IPS-18c (cell line): Measurements from ENCODE around the gene ADRA1B.

Experiments used
- H3K4me3 ChIP-seq: 2 replicates; pipeline ENCODE4 v1.7.0; 2013; ENCODE audit warnings: low read depth, mild to moderate bottlenecking, low read length, moderate library complexity; ENCODE audit not compliant: insufficient read depth
- H3K9me3 ChIP-seq: one replicate; pipeline ENCODE4 v1.6.1; 2013; ENCODE audit warnings: mild to moderate bottlenecking, low read length, moderate library complexity; ENCODE audit not compliant: control insufficient read depth, insufficient read depth

Gene ADRA1B

GRCh38 chr5:159912033-159912800 lies 4.1 kb upstream of the ADRA1B start:
- no peak overlapping the region for H3K4me3 ChIP-seq
- peaks cover 2% of the 10 kb centered on the region for H3K9me3 ChIP-seq

- peaks cover 2% of the 10 kb centered on the region for H3K9me3 ChIP-seq
- H3K4me3 ChIP-seq = no peak overlapping the region
Measured at GRCh38 chr5:159913048-159913447, 3.2 kb upstream of the ADRA1B start.

GRCh38 chr5:159913501-159913900 lies 2.8 kb upstream of the ADRA1B start:
- H3K4me3 ChIP-seq = no peak overlapping the region
- H3K9me3 ChIP-seq = peaks cover 2% of the 10 kb centered on the region

GRCh38 chr5:159916841-159917761 lies 819 bp downstream of the ADRA1B start:
- Histone ChIP-seq H3K9me3 (no peaks in the 10 kb centered on the region), H3K4me3 (peak overlapping the region; percentile 44; the same call in 1 of the 2 replicates)

- Histone ChIP-seq H3K9me3 (no peaks in the 10 kb centered on the region), H3K4me3 (no peak overlapping the region)
Measured at GRCh38 chr5:159917994-159918393, 1.7 kb downstream of the ADRA1B start.

- Histone ChIP-seq H3K4me3 (no peak overlapping the region), H3K9me3 (no peaks in the 10 kb centered on the region)
Measured at GRCh38 chr5:159921721-159922120, 5.4 kb downstream of the ADRA1B start.

GRCh38 chr5:159923008-159923407 lies 6.7 kb downstream of the ADRA1B start:
- H3K4me3 ChIP-seq = no peak overlapping the region
- no peaks in the 10 kb centered on the region for H3K9me3 ChIP-seq

- H3K4me3 ChIP-seq = no peak overlapping the region
- H3K9me3 ChIP-seq = no peaks in the 10 kb centered on the region
Measured at GRCh38 chr5:159928122-159928909, 12.0 kb downstream of the ADRA1B start.

GRCh38 chr5:159929176-159929575 lies 12.9 kb downstream of the ADRA1B start:
- Histone ChIP-seq H3K9me3 (no peaks in the 10 kb centered on the region), H3K4me3 (no peak overlapping the region)

- Histone ChIP-seq H3K9me3 (no peaks in the 10 kb centered on the region), H3K4me3 (no peak overlapping the region)
Measured at GRCh38 chr5:159933531-159934485, 17.5 kb downstream of the ADRA1B start.

- H3K4me3 ChIP-seq = no peak overlapping the region
- H3K9me3 ChIP-seq = peaks cover 2% of the 10 kb centered on the region
Measured at GRCh38 chr5:159935946-159936345, 19.7 kb downstream of the ADRA1B start.

GRCh38 chr5:159936686-159937329 lies 20.5 kb downstream of the ADRA1B start:
- H3K4me3 ChIP-seq = no peak overlapping the region

GRCh38 chr5:159937580-159937979 lies 21.3 kb downstream of the ADRA1B start:
- no peak overlapping the region for H3K4me3 ChIP-seq
- peaks cover 2% of the 10 kb centered on the region for H3K9me3 ChIP-seq

More at GRCh38 chr5:159936686-159937329, 20.5 kb downstream of the ADRA1B start:
- H3K9me3 ChIP-seq = peaks cover 2% of the 10 kb centered on the region

- H3K4me3 ChIP-seq = no peak overlapping the region
- peaks cover 2% of the 10 kb centered on the region for H3K9me3 ChIP-seq
Measured at GRCh38 chr5:159943326-159943725, 27.0 kb downstream of the ADRA1B start.

GRCh38 chr5:159944056-159944600 lies 27.8 kb downstream of the ADRA1B start:
- H3K4me3 ChIP-seq = no peak overlapping the region
- H3K9me3 ChIP-seq = peaks cover 1% of the 10 kb centered on the region

GRCh38 chr5:159945359-159945758 lies 29.1 kb downstream of the ADRA1B start:
- no peak overlapping the region for H3K4me3 ChIP-seq
- H3K9me3 ChIP-seq = no peaks in the 10 kb centered on the region
